Aortic smooth muscle cell (primary cell): ENCODE data around the gene CCR4. TPM values are rescaled to one million over a fixed set of nuclear protein-coding genes. Genes with fewer than 3 reads are reported as not detected.

Source experiments
- total RNA-seq: library from RNA; depleted of rRNA; stranded (reverse); fragments of >200 nt; gene quantifications from 2 replicates; pipeline ENCODE4 v1.2.3, GENCODE V29; 2014

Gene CCR4
- not detected in 2 replicates for total RNA-seq

GRCh38 chr3:32951410-32951811 is at the start of gene CCR4:
Gene CCR4 (plus strand): TSS chr3:32951644. CDS start chr3:32953423, 1,779 bp downstream.

Other genes starting within 250 kb of the CCR4 start
- gene TRIM71, start 133.6 kb upstream of the CCR4 start, total RNA-seq, result not detected in 2 replicates
- 45.7 and 58.9 TPM in 2 replicates for gene GLB1, start 145.5 kb downstream of the CCR4 start, total RNA-seq
- 4.8 and 5.2 TPM in 2 replicates for gene TMPPE, start 145.5 kb downstream of the CCR4 start, total RNA-seq
- 207 and 390 TPM in 2 replicates for gene CRTAP, start 162.4 kb downstream of the CCR4 start, total RNA-seq